Forelimb muscle (tissue), 1 donor: ENCODE data around the gene FKBP6. TPM values are rescaled to one million over a fixed set of nuclear protein-coding genes. Genes with fewer than 3 reads are reported as not detected.
A peak's percentile ranks its signal among the peaks of the same experiment; 100 is the strongest.
"Not testable (repeated sequence)": the region's sequence is repeated elsewhere in the genome, so short reads cannot be mapped to it uniquely, and the experiment has no call there.

Experiments
- DNase-seq: peaks from one replicate; pipeline ENCODE4 v3.0.0-alpha.2; 2013; ENCODE audit warnings: low read depth
- polyA plus RNA-seq: library from polyadenylated mRNA; unstranded; fragments of 120-200 nt; gene quantifications from one replicate; pipeline ENCODE4 v1.2.1, GENCODE V29; 2013; ENCODE audit not compliant: insufficient read length

The FKBP6 gene
- polyA plus RNA-seq, 1 donor: 0.23 TPM

DNA sequence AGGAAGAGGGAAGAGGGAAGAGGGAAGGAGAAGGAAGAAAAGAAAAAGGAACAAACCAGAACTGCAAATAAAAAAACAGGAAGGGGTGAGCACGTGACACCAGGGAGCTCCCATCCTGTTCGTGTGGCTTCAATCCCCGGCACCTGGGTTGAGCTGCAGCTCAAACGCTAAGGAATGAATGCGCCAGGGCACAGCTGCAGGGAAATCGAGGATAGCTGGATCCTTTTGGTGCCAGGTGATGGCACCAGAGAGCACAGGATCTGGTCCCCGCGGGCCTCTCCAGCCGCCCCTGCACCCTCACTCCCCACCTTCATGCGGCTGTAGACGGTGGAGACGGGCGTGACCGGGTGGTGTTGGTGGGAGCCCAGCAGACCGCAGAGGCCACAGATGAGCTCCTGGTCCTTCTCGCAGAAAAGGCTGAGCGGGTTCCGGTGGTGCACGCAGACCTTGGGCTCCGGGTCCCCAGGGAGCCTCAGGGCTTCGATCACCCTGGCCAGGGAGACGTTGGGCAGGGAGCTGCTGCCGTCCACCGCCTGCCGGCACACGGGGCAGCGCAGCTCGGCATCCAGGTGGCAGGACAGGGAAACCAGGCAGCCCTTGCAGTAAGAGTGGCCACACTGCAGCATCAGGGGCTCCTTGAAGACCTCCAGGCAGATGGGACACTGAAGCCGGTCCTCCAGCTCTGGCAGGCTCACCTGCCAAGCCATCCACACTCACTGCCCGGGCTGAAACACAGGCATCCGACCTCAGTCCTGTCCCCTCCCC is 3.7 kb upstream of the FKBP6 start:
- DNase-seq: peak; percentile 6

DNA sequence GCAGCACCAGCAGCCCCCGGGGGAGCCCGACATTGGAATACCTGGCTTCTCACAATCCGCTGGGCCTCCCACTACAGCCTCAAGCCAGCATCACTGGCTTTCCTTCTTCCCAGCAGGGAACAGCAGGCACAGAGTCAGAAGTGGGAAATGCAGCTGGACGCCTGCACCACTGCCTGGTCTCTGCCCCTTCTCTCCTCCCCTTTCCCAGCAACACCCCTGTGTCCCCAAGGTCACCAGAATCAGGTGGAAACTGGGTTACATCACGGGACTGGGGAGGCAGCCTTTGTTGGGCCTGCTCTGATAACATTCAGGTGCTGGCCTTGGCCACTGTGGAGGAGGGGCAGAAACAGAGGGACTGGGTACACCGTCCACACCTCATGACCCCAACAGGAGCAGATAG is 2.5 kb upstream of the FKBP6 start:
- not testable (repeated sequence) for DNase-seq

GRCh38 chr7:73327449-73327848 is 512 bp upstream of the FKBP6 start:
- DNase-seq: not testable (repeated sequence)

GRCh38 chr7:73328696-73329095 is 735 bp downstream of the FKBP6 start:
- DNase-seq: no peak

- no peak for DNase-seq
Observed at GRCh38 chr7:73329861-73330581, 2.1 kb downstream of the FKBP6 start.

- DNase-seq: no peak
Observed at GRCh38 chr7:73330772-73331171, 2.8 kb downstream of the FKBP6 start.

DNA sequence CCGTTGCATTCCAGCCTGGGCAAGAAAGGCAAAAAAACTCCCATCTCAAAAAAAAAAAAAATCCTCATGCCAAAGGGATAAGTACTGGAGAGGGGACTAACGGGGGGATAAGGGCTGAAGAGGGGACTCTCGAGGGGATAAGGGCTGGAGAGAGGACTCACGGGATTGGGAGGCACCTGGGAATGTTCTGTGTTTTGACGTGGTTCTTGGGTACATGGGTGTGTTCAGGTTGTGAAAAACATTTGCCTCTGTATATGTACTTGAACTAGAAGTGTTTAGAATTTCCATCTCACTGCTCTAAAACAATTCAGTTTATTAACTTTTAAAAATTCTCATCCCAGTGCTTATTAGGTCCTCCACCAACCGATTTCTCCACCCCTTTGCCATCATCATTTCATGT is 4.5 kb downstream of the FKBP6 start:
- DNase-seq: no peak

DNA sequence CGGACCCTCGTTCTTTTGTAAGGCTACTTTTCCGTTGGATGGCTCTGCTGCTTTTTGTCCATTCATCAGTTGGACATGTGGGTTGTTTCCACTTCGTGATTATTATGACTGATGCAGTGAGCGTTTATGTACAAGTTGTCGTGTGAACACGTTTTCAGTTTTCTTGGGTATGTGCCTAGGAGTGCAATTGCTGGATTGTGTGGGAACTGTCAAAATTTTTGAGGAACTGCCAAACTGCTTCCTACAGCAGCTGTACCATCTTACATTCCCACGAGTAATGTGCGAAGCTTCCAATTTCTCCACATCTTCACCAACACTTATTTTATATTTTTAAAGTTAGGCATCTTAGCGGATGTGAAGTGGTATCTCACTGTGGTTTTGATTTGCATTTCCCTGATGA is 10.4 kb downstream of the FKBP6 start:
- no peak for DNase-seq

DNA sequence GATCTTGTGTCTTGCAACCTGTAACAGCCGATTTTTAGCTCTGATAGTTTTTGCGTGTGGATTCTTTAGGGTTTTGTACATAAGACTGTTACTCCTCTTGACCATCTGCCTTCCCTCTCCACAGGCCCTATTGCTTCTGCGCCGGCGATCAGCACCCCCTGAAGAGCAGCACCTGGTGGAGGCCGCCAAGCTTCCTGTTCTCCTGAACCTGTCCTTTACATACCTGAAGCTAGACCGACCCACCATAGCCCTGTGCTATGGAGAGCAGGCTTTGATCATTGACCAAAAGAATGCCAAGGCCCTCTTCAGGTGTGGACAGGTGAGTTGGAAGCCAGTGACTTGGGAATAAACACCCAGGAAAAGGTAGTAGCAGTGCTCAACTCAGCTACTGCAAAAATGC is 12.6 kb downstream of the FKBP6 start:
- DNase-seq: no peak

- DNase-seq: no peak
Observed at GRCh38 chr7:73341877-73342276, 13.9 kb downstream of the FKBP6 start.

GRCh38 chr7:73342645-73343044 is 14.7 kb downstream of the FKBP6 start:
- peak; percentile 51 for DNase-seq

- DNase-seq: no peak
Observed at GRCh38 chr7:73343671-73344380, 15.9 kb downstream of the FKBP6 start.

DNA sequence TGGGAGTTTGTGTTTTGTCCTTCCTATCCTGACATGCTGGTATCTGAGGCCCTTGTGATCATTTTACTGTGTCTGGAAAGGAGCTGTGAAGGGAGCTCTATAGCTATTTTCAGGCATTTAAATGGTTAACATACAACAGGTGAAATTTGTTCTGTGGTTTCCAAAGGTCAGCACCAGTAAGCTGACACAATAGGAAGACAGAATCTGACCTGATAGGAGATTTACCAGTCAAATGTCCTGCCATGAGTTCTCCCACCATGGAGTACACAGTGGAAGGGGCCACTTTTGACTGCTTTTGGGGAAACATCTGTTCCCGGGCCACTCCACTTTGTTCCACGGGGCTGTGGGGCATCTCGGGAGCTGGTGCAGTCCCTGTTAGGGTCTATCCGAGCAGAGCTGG is 17.6 kb downstream of the FKBP6 start:
- no peak for DNase-seq

DNA sequence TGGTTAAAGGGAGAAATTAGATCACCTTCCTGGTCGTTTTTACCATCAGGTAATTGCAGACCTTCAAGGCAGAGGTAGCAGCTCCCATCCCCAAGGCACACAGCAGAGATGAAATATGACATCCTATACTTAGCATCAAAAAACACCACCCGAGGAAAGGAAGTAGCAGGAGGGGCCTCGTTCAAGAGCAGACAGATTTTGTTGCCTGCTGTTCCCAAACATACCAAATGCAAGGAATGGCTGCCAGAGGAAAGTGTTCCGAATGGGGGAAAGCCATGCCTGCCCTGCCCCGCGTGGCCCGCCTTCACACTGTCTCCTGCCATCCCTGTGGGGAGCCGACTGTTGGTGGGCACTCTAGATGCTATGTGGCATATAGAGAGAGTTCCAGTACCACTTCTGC is 18.0 kb downstream of the FKBP6 start:
- no peak for DNase-seq

- no peak for DNase-seq
Observed at GRCh38 chr7:73349763-73350162, 21.8 kb downstream of the FKBP6 start.

GRCh38 chr7:73350306-73351068 is 22.5 kb downstream of the FKBP6 start:
- DNase-seq: no peak

DNA sequence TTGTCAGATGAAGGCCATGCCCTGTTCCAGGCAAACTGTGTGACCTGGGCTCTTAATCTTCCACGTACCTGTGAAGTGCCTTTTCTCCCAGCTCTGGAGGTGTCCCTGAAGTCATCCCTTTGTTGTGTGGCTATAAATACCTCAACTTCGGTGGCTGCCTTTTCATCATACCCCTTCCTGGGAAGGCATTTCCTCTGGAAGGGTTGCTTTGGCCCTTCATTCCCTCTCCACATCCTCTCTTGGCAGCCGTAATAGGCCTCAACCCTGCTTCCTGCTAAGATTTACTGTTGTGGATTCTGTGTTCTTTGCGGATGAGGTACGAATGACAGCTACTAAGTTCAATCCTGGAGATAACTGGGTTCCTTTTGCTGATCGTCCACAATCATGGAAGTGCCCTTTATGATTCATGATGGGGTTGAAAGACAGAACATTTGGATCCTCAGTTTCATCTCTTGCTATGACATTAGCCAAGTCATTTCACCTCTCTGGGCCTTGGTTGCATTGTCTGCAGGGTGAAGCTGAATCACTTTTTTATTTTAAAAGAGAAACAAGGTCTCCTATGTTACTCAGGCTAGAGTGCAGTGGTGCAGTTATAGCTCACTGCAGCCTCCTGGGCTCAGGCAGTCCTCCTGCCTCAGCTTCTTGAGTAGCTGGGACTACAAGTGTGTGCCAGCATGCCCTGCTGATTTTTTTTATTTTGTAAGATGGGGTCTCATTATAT is 23.6 kb downstream of the FKBP6 start:
- DNase-seq: no peak

DNA sequence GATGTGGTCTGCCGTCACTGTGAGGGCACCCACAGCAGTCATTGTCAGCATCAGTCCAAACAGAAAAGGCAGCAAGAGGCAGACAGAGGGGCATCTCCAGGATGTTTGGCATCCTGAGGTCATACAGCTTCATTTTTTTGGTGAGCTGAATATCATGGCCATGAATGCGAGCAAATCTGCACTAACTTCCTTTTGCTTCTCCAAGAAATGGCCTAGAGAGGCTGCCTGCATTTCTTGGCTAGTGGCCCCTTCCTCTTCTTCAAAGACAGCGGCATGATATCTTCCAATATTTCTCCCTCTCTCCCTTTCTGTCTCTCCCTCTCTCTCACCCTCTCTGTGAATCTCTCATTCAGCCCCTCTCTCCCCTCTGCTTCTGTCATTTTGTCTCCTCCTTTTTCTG is 24.8 kb downstream of the FKBP6 start:
- DNase-seq: no peak

GRCh38 chr7:73353243-73353642 is 25.3 kb downstream of the FKBP6 start:
- no peak for DNase-seq

- DNase-seq: no peak
Observed at GRCh38 chr7:73354196-73354595, 26.2 kb downstream of the FKBP6 start.

GRCh38 chr7:73354821-73355220 is 26.9 kb downstream of the FKBP6 start:
- no peak for DNase-seq
